GM21526 (cell line): ENCODE measurements around the gene BRIP1.
"Not testable (repeated sequence)": the region's sequence is repeated elsewhere in the genome, so short reads cannot be mapped to it uniquely, and the experiment has no call there.

ENCODE experiments used
- ATAC-seq: cut with Tn5 transposase; IDR thresholded peaks from one replicate; pipeline ENCODE4 v1.9.1; 2021; ENCODE audit warnings: moderate library complexity; ENCODE audit not compliant: unreplicated experiment, low FRiP score

The BRIP1 gene

GRCh38 chr17:61868074-61868473 is 4.7 kb upstream of the BRIP1 start:
- ATAC-seq, result no peak

- no peak for ATAC-seq
Measured at GRCh38 chr17:61867033-61867432, 3.7 kb upstream of the BRIP1 start.

- ATAC-seq, result peak; percentile 11
Measured at GRCh38 chr17:61863801-61864126, 436 bp upstream of the BRIP1 start.

GRCh38 chr17:61862105-61862574 is 1.2 kb downstream of the BRIP1 start:
- no peak for ATAC-seq

GRCh38 chr17:61860397-61860796 is 2.9 kb downstream of the BRIP1 start:
- ATAC-seq, result not testable (repeated sequence)

GRCh38 chr17:61856035-61856434 is 7.3 kb downstream of the BRIP1 start:
- ATAC-seq, result no peak

GRCh38 chr17:61852857-61853256 is 10.5 kb downstream of the BRIP1 start:
- ATAC-seq, result no peak

GRCh38 chr17:61849674-61850073 is 13.7 kb downstream of the BRIP1 start:
- ATAC-seq, result no peak

GRCh38 chr17:61848896-61849295 is 14.4 kb downstream of the BRIP1 start:
- no peak for ATAC-seq

- ATAC-seq, result no peak
Measured at GRCh38 chr17:61848247-61848646, 15.1 kb downstream of the BRIP1 start.

- ATAC-seq, result no peak
Measured at GRCh38 chr17:61847659-61848058, 15.7 kb downstream of the BRIP1 start.

GRCh38 chr17:61846761-61847375 is 16.5 kb downstream of the BRIP1 start:
- ATAC-seq, result no peak

- ATAC-seq, result no peak
Measured at GRCh38 chr17:61846088-61846487, 17.2 kb downstream of the BRIP1 start.

- no peak for ATAC-seq
Measured at GRCh38 chr17:61843435-61843834, 19.9 kb downstream of the BRIP1 start.

GRCh38 chr17:61842899-61843298 is 20.4 kb downstream of the BRIP1 start:
- ATAC-seq, result no peak

GRCh38 chr17:61839300-61839786 is 24.0 kb downstream of the BRIP1 start:
- no peak for ATAC-seq

- ATAC-seq, result no peak
Measured at GRCh38 chr17:61837175-61838051, 25.9 kb downstream of the BRIP1 start.

- no peak for ATAC-seq
Measured at GRCh38 chr17:61836266-61837174, 26.8 kb downstream of the BRIP1 start.

- no peak for ATAC-seq
Measured at GRCh38 chr17:61835606-61836005, 27.7 kb downstream of the BRIP1 start.

GRCh38 chr17:61834610-61835009 is 28.7 kb downstream of the BRIP1 start:
- no peak for ATAC-seq
